Measurements from ENCODE around the gene TRMU.
"Not testable (repeated sequence)": the region's sequence is repeated elsewhere in the genome, so short reads cannot be mapped to it uniquely, and the experiment has no call there.

TRMU gene

DNA sequence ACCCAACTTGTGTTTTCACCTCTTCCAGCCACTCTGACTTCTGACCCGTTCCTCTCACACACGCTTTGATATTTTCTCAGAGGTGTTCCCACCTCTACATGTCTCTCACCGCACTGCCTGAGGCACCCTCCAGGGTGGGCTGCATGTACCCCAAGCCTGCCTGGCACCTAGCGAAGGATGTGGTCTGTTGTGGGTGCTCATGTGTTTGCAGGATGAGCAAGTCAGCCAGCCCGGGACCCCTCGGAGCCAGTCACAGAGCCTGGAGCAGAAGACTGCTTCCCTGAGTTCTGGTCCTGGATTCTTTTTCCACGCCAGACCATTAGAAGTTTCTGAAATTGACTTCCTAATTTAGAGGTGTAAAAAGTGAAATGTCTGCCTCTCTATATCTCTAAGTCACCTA is 35.0 kb upstream of the TRMU start:
- no peak for DNase-seq (ENCODE audit: low spot score)

DNA sequence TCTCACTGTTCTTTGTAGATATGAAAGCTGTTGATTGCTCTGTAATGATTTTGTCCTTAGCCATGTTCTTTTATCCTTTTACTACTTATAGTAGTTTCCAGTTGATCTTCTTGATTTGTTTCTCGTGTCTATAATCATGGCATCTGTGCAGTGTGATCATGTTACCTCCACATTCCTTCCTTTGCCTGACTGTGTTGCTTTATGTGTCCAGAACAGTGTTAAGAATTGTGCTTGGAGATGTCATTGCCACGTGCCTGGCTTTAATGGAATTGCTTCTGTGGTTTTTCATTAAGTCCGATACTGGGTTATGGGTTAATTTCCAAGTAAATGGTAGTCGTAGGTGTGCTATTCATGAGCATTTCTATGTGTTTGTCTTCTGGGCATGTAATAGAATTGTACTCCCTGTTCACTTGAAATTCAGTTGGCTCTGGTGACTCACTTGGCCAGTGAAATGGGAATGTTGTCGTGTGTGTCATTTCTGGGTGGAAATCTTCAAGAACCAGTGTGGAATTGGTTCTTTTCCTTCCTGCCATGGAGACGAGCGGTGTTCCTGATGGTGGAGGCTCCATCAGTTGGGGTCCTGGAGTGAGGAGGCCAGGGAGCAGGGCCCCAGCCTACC is 32.1 kb upstream of the TRMU start:
- DNase-seq (ENCODE audit: low spot score) = no peak

GRCh38 chr22:46308283-46308988 is 27.1 kb upstream of the TRMU start:
- DNase-seq (ENCODE audit: low spot score) = no peak

- no peak for DNase-seq (ENCODE audit: low spot score)
These were observed 25.9 kb upstream of the TRMU start for GRCh38 chr22:46309526-46310085.

DNA sequence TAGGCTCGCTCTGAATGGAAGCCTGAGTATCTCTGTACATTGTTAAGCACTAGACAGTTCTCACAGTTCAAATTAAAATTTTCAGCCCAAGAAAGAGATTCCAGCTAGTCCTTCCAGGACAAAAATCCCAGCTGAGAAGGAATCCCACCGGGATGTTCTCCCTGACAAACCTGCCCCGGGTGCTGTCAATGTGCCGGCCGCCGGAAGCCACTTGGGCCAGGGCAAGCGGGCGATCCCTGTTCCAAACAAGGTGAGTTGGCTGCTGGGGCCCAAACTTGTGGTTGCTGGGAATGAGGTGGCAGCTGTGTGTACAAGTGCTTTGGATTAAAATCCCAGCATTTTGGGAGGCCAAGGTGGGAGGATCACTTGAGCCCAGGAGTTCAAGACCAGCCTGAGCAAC is 23.5 kb upstream of the TRMU start:
- DNase-seq (ENCODE audit: low spot score) = no peak

- DNase-seq (ENCODE audit: low spot score) = not testable (repeated sequence)
These were observed 22.7 kb upstream of the TRMU start for GRCh38 chr22:46312848-46313247.

DNA sequence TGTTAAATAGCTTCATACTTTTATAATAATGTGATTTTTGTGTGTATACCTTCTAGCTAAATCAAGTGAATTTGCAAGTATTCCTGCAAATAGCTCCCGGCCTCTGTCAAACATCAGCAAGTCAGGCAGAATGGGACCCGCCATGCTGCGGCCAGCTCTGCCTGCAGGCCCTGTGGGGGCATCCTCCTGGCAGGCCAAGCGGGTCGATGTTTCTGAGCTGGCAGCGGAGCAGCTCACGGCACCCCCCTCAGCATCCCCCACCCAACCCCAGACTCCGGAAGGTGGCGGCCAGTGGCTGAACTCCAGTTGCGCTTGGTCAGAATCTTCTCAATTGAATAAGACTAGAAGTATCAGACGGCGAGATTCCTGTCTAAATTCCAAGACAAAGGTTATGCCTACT is 19.5 kb upstream of the TRMU start:
- no peak for DNase-seq (ENCODE audit: low spot score)

DNA sequence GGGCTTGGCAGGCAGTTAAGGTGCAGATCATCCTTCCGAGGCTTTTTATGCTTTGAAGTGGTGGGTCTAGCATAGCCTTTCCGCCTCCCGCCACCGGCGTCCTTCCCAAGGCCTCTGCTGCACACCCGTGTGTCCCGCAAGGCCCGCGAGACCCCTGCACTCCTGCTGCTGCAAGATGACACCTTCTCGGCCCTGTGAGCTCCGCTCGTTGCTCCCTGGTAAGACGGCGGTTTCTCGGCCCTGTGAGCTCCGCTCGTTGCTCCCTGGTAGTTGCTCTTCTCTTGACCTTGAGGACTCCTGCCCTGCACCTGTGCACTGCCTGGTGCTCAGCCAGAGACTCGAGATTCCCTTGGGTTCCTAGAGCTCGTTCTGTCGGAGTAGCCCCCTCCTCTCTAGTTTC is 17.9 kb upstream of the TRMU start:
- DNase-seq (ENCODE audit: low spot score) = no peak

- no peak for DNase-seq (ENCODE audit: low spot score)
These were observed 16.9 kb upstream of the TRMU start for GRCh38 chr22:46318576-46318975.

DNA sequence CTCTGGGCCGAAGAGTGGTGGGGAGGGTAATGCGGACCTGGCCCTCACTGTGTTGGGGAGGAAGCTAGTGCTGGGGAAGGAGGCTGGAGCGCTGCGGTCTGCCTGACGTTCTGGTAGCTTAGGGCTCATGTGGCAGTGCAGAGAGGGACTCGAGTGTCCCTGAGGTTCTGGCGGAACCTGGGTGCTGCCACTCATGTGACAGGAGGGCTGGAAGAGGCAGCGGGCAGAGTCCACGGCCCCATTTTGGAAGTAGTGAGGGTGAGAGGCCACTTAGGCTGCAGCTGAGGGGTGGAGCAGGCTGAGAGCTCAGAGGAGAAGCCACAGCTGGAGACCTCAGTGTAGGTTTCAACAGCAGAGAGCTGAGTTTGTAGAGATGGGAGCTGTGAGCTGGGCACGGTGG is 16.2 kb upstream of the TRMU start:
- DNase-seq (ENCODE audit: low spot score) = no peak

DNA sequence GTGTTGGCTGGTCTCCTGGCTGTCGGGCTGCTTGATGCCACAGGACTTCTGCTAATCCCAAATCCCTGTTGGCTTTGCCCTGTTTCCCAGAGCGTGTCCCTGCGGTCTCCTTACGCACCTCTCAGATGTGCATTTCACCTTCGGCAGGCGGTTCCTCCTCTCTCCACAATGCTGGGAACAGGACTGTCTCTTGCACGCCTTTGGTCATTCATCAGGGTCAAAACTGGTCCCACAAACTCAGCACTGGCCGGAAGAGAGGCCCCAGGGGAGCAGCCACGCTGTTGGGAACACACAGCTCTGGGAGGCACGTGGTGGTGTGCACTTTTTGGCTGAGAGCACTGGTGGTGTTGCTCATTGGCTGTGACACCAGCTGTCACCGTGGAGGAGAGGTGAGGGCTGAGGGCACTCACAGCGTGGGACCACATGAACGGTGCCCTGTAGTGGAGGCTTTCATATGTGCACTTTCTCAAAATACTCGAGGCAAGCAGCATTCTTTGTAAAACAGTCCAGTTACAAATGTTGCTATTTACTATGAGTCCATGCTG is 15.3 kb upstream of the TRMU start:
- no peak for DNase-seq (ENCODE audit: low spot score)

- DNase-seq (ENCODE audit: low spot score) = no peak
These were observed 14.7 kb upstream of the TRMU start for GRCh38 chr22:46320716-46321386.

DNA sequence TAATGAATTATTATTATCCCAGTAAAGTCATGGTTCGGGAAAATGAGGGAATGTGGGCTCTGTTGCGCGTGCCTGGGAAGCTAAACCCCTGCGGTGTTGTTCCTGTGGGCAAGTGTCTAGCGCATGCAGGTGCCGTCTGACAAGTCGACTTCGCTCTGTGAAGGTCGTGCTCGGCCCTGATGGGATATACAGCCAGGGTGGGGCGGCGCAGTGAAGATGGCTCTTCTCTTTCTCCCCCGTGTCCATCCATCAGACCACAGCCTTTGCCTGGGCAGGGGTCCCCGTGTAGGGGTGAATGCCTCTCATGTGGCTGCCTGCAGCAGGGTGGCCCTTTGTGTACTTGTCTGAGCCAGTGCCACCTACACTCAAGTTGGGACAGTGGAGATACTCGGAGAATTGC is 12.8 kb upstream of the TRMU start:
- no peak for DNase-seq (ENCODE audit: low spot score)

GRCh38 chr22:46323162-46323561 is 12.4 kb upstream of the TRMU start:
- no peak for DNase-seq (ENCODE audit: low spot score)

DNA sequence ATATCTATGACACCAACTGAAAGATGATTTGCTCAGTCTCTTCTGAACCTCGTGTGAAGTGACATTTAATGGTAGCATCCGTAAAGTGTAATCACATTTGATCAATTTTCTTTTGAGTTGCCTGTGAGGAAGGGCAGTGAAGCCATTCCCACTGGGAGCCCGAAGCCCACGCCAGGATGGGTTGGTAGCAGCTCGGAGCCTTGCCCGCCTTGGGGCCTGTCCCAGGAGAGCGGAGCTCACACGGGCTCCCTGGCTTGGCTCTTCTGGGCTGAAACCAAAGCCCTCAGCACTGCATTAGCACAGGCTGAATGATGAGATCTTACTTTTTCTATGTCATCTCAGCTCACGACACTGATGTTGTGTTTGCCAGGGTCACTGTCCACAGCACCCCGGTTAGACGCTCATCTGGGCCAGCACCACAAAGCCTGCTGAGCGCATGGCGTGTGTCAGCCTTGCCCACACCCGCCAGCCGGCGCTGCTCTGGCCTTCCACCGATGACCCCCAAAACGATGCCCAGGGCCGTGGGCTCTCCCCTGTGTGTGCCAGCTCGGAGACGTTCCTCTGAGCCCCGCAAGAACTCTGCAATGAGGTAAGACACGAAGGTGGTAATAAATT is 9.3 kb upstream of the TRMU start:
- no peak for DNase-seq (ENCODE audit: low spot score)

GRCh38 chr22:46327691-46328465 is 7.6 kb upstream of the TRMU start:
- no peak for DNase-seq (ENCODE audit: low spot score)

- DNase-seq (ENCODE audit: low spot score) = no peak
These were observed 6.7 kb upstream of the TRMU start for GRCh38 chr22:46328797-46329196.

DNA sequence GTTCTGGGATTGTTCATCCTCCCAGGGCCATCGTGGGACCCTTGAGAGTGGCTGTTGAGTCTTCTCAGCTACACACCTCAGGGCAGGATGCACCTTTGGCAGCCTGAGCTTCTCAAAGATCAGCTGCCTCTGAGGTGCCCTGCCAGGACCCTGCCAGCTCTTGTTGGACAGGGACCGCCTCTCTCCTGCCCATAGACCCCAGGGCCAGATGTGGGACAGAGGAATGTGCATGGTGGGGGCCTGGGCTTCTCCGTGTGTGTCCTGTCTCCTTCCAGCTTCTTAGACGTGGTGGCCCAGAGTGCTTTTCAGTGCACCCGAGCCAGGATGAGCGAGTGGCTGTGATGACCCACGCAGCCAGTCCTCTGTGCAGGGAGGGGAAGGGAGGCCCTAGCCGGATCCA is 5.9 kb upstream of the TRMU start:
- no peak for DNase-seq (ENCODE audit: low spot score)

DNA sequence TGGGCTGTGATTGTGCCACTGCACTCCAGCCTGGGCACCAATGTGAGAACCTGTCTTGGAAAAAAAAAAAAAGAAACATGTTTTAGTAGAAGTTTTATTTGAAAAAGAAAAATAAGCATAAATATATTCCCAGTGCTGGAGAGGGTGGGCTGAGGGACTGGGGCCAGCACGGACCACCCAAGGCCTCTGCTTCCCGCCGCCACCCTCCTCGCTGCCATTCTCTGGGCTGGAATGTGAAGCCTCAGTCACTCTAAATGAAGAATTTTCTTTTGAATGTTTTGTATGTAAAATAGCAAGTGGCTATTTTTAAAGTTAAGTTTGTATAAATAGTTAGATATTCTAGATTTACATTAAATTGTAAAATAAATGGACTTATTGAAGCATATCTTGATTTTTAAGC is 5.1 kb upstream of the TRMU start:
- no peak for DNase-seq (ENCODE audit: low spot score)

DNA sequence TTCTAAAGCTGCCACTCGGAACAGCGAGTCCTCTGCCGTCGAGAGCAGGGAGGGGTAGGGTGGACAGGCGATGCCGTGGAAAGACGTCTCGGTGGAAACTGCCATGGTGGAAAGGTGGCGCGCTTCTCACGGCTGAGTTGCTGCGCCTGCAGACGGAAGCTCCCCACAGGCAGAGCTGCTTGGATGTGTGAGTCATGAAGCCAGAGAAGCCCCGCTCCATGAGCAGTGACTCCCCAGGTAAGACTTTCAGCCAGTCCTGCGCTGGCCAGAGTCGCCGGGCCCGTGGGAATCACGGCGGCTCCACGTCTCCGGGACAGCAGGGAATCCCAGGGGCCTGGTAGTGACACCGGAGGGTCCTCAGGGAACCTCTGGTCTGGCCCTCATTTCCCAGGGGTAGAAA is 4.0 kb upstream of the TRMU start:
- DNase-seq (ENCODE audit: low spot score) = no peak

Data from hematopoietic multipotent progenitor cell treated with erythropoietin and hydrocortisone succinate and interleukin-3 and kit ligand, for 15 days (in vitro differentiated cells).